ENCODE measurements around the gene ASB11. TPM values are rescaled to one million over a fixed set of nuclear protein-coding genes. Genes with fewer than 3 reads are reported as not detected.

The ASB11 gene
- total RNA-seq, 4 donors from 2014 or later: 16.2 to 59.8 (median 47.4) TPM

- in situ Hi-C loops (cut with MboI; ENCODE audit: low sequenced_read_pairs in 4 of 4) (loop anchor here in 2 of 4 donors (10.0 to 25.0 kb wide), 2 partner anchors 144 to 222 kb away; partner anchors contain the start of gene PIR (in 1 of the 2)), intact Hi-C loops (cut with DNase I; ENCODE audit: low total_unique reads) (loop anchor here (10.0 kb wide), 1 partner anchor 222 kb away; no protein-coding TSS in a partner anchor)
- DNase-seq: no peak
- Histone ChIP-seq H3K36me3 (peaks cover 0 to 8% of the 10 kb centered on the region in 2 donors), H3K4me1 (no peaks in the 10 kb centered on the region), H3K9me3 (no peaks in the 10 kb centered on the region), H3K27ac (no peak overlapping the region), H3K27me3 (no peaks in the 10 kb centered on the region), H3K4me3 (no peak overlapping the region)
- TF ChIP-seq CTCF (IDR thresholded peaks at IDR 0.05 in 4 of 5, conservative IDR thresholded peaks at IDR 0.05 in 1 of 5): no peak
- TF ChIP-seq POLR2A (IDR thresholded peaks at IDR 0.05): no peak
- ATAC-seq: no peak
Measured at GRCh38 chrX:15343075-15343476, 27.6 kb upstream of the ASB11 start.

DNA sequence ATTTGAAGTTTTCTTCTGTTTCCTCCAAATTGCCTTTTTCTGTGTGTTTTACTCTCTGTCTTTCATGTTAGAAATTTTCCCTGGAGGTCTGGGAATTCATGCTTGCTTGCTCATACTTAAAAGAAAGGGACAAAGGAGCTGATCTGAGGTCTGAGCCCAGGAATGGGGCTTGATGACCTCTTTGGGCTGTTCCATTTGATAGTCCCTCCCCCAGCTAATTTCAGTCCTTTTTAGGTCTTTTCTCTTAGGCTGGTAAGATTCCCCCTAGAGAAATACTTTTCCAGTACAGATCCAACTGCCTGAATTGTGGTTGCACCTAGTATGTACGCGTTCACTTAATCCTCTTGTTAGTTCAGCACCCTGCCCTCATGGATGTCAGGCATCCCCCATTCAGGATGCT is 25.4 kb upstream of the ASB11 start:
- Histone ChIP-seq H3K36me3 (no peaks in the 10 kb centered on the region), H3K4me3 (no peak overlapping the region), H3K27ac (no peak overlapping the region), H3K9me3 (no peaks in the 10 kb centered on the region), H3K4me1 (peaks cover 0 to 13% of the 10 kb centered on the region in 2 donors), H3K27me3 (no peaks in the 10 kb centered on the region)
- intact Hi-C loops (cut with DNase I; ENCODE audit: low total_unique reads): loop anchor here (10.0 kb wide), 1 partner anchor 224 kb away; no protein-coding TSS in a partner anchor
- ATAC-seq (no peak), DNase-seq (no peak)
- in situ Hi-C loops (cut with MboI; ENCODE audit: low sequenced_read_pairs in 4 of 4): loop anchor here in 2 of 4 donors (10.0 to 25.0 kb wide), 2 partner anchors 146 to 224 kb away; partner anchors contain the start of gene PIR (in 1 of the 2)
- no peak for TF ChIP-seq POLR2A (IDR thresholded peaks at IDR 0.05)

DNA sequence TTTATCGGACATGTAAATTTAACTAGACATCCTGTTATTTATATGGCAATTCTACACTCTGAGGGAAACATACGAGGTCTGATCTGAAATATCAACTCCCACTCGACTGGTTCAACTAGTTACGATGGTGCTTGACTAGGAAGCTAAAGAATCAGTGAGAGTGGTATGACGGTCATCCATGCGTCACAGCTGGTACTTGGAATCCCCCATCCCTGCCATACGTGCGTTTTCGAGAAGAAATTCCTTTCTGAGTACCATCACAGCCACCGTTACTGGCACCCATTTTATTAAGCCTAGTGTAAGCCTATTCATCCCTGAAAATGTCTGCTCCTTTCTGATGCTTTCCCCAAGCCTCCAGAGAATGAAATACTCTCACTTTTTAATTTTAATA is 20.6 kb upstream of the ASB11 start:
- intact Hi-C loops (cut with DNase I; ENCODE audit: low total_unique reads) (loop anchor here (10.0 kb wide), 1 partner anchor 159 kb away; the partner anchor contains the start of gene PIR), in situ Hi-C loops (cut with MboI; ENCODE audit: low sequenced_read_pairs in 4 of 4) (loop anchor here in 1 of 4 donors (25.0 kb wide), 1 partner anchor 151 kb away; the partner anchor contains the start of gene PIR)
- Histone ChIP-seq H3K4me3 (peak overlapping the region; percentile 37 to 78 (median 58)), H3K36me3 (no peaks in the 10 kb centered on the region), H3K27me3 (no peaks in the 10 kb centered on the region), H3K9me3 (no peaks in the 10 kb centered on the region), H3K27ac (peak overlapping the region; percentile 56 to 91 (median 89)), H3K4me1 (peaks cover 0 to 13% of the 10 kb centered on the region in 2 donors)
- DNase-seq: no peak
- TF ChIP-seq CTCF (IDR thresholded peaks at IDR 0.05 in 4 of 5, conservative IDR thresholded peaks at IDR 0.05 in 1 of 5) (no peak), POLR2A (IDR thresholded peaks at IDR 0.05) (no peak)
- ATAC-seq: peak in 1 of 2 donors; percentile 24

DNA sequence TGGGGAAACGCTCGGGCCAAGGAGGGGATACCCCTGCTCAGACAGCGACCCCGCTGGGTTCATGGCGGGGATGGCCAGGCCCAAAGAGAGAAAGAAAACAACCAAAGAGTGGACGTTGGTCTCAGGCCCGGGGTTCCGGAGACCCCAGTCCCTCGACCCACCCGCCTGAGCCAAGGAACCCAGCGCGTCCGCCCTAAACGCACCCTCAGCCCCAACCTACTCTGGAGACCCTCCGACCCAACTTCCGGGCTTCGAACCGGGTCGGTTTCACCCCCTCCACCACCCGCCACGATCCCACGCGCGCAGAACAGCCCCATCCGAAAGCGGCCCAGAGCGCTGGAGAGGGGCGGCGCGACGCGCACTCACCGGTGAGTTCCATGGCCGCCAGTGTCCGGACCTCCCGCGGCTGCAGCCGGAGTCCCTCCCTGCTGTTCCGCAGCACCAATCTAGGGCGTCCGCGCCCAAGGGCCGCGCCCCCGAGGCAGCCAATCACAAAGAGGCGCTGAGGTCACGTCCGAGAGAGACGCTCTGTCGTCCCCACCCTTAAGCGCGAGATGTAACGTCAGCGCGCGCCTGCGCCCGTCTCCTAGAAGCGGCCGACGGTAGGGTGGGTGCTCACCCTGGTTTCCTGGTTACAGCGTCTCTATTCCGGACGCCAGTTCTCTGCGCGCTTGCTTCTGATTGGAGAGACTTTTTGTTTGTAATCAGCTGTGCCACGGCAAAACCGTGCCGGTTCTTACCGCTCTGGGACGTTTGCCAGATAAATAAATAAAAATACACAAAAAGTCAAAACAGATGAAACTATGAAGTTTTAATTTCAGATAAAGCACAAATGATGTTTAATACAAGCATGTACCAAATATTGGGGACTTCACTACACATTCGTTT is 19.9 kb upstream of the ASB11 start, which contains the start of gene PIGA:
TSS of gene PIGA (minus strand) at position 389 of the 888 bp plus-strand sequence. CDS start 3,593 bp downstream, outside the sequence.
- ATAC-seq: peak; percentile 95 to 96
- H3K27ac ChIP-seq: peak within 1 kb of the TSS; percentile 86 to 91 (median 89)
- peak within 1 kb of the TSS; percentile 63 to 78 (median 72) for H3K4me3 ChIP-seq
- in situ Hi-C loops (cut with MboI; ENCODE audit: low sequenced_read_pairs in 4 of 4) (loop anchor here in 1 of 4 donors (25.0 kb wide), 1 partner anchor 152 kb away; the partner anchor contains the start of gene PIR), intact Hi-C loops (cut with DNase I; ENCODE audit: low total_unique reads) (loop anchor here (1.0 to 10.0 kb wide), 4 partner anchors 19 to 340 kb away; partner anchors contain the start of gene PIR)
- peak; percentile 93 to 96 for DNase-seq
- H3K36me3 ChIP-seq: no peaks in the 10 kb centered on the region
- H3K27me3 ChIP-seq: no peaks in the 10 kb centered on the region
- no peaks in the 10 kb centered on the region for H3K9me3 ChIP-seq
- no peak for TF ChIP-seq CTCF (IDR thresholded peaks at IDR 0.05 in 4 of 5, conservative IDR thresholded peaks at IDR 0.05 in 1 of 5)
- TF ChIP-seq POLR2A (IDR thresholded peaks at IDR 0.05): peak; percentile 93 to 94
- H3K4me1 ChIP-seq: peaks cover 0 to 13% of the 10 kb centered on the region in 2 donors
